Measurements from ENCODE around the gene GNPTAB.
A peak's percentile ranks its signal among the peaks of the same experiment; 100 is the strongest.
"Not testable (repeated sequence)": the region's sequence is repeated elsewhere in the genome, so short reads cannot be mapped to it uniquely, and the experiment has no call there.

GNPTAB gene

GRCh38 chr12:101859664-101860607 is 29.2 kb upstream of the GNPTAB start:
- POLR2A ChIA-PET = no interaction called here
- no peak for TF ChIP-seq CTCF (IDR thresholded peaks at IDR 0.05; ENCODE audit: control extremely low read depth, extremely low read depth, low read depth, missing control alignments)
- peak; percentile 35 for DNase-seq (ENCODE audit: extremely low spot score)
- CTCF ChIA-PET = interaction anchor here (0.9 to 2.0 kb wide), 7 partner anchors 12 to 80 kb away, joined by 3 to 5 read pairs (median 4); no protein-coding TSS in a partner anchor

- no peak for DNase-seq (ENCODE audit: extremely low spot score)
- TF ChIP-seq CTCF (IDR thresholded peaks at IDR 0.05; ENCODE audit: control extremely low read depth, extremely low read depth, low read depth, missing control alignments) = no peak
- POLR2A ChIA-PET = no interaction called here
- CTCF ChIA-PET = interaction anchor here (1.4 to 2.0 kb wide), 2 partner anchors 12 to 18 kb away, joined by 5 read pairs; no protein-coding TSS in a partner anchor
Observed at GRCh38 chr12:101858361-101858760, 27.6 kb upstream of the GNPTAB start.

GRCh38 chr12:101857043-101857558 is 26.3 kb upstream of the GNPTAB start:
- DNase-seq (ENCODE audit: extremely low spot score) = peak; percentile 20
- ChIA-PET CTCF (interaction anchor here (1.2 to 10.6 kb wide), 4 partner anchors 15 to 26 kb away, joined by 3 to 103 read pairs (median 13); partner anchors contain the start of gene GNPTAB), POLR2A (interaction anchor here (0.5 to 1.3 kb wide), 2 partner anchors 18 to 49 kb away, joined by 3 to 5 read pairs; no protein-coding TSS in a partner anchor)
- TF ChIP-seq CTCF (IDR thresholded peaks at IDR 0.05; ENCODE audit: control extremely low read depth, extremely low read depth, low read depth, missing control alignments) = no peak

GRCh38 chr12:101856614-101857013 is 25.9 kb upstream of the GNPTAB start:
- CTCF ChIA-PET = interaction anchor here (1.0 to 10.6 kb wide), 6 partner anchors 9 to 83 kb away, joined by 3 to 103 read pairs (median 4); partner anchors contain the start of gene GNPTAB
- POLR2A ChIA-PET = interaction anchor here (0.5 to 1.3 kb wide), 2 partner anchors 18 to 50 kb away, joined by 3 to 5 read pairs; no protein-coding TSS in a partner anchor
- not testable (repeated sequence) for DNase-seq (ENCODE audit: extremely low spot score)

- no peak for TF ChIP-seq CTCF (IDR thresholded peaks at IDR 0.05; ENCODE audit: control extremely low read depth, extremely low read depth, low read depth, missing control alignments)
- no peak for DNase-seq (ENCODE audit: extremely low spot score)
- POLR2A ChIA-PET = interaction anchor here (1.3 kb wide), 1 partner anchor 50 kb away, joined by 3 read pairs; no protein-coding TSS in a partner anchor
- CTCF ChIA-PET = interaction anchor here (0.9 to 10.6 kb wide), 11 partner anchors 8 to 110 kb away, joined by 3 to 103 read pairs (median 4); partner anchors contain the start of gene GNPTAB
Observed at GRCh38 chr12:101855976-101856375, 25.2 kb upstream of the GNPTAB start.

- no peak for DNase-seq (ENCODE audit: extremely low spot score)
- TF ChIP-seq CTCF (IDR thresholded peaks at IDR 0.05; ENCODE audit: control extremely low read depth, extremely low read depth, low read depth, missing control alignments) = no peak
- ChIA-PET CTCF (interaction anchor here (0.9 to 10.6 kb wide), 9 partner anchors 9 to 109 kb away, joined by 3 to 103 read pairs (median 6); partner anchors contain the start of gene GNPTAB), POLR2A (interaction anchor here (0.8 kb wide), 1 partner anchor 25 kb away, joined by 3 read pairs; the partner anchor contains the start of gene GNPTAB)
Observed at GRCh38 chr12:101855364-101855884, 24.7 kb upstream of the GNPTAB start.
